ENCODE results near the gene DVL1. TPM values are rescaled to one million over a fixed set of nuclear protein-coding genes. Genes with fewer than 3 reads are reported as not detected.

DVL1 gene
- total RNA-seq, 1 experiment from 2014 or later: 95.9 TPM

GRCh38 chr1:1335283-1335682 lies 13.9 kb downstream of the DVL1 start:
- Histone ChIP-seq H3K4me3 (no peak overlapping the region), H3K9me3 (replicated peaks) (no peaks in the 10 kb centered on the region; the same call in 1 of the 2 replicates), H3K36me3 (peaks cover 50% of the 10 kb centered on the region), H3K27ac (no peak overlapping the region), H3K27me3 (replicated peaks) (no peaks in the 10 kb centered on the region), H3K4me1 (replicated peaks) (peaks cover 12% of the 10 kb centered on the region)
- no peak for DNase-seq (ENCODE audit: low read depth in 1 of 2, low spot score in 2 of 2)

- peaks cover 47% of the 10 kb centered on the region for H3K36me3 ChIP-seq
- no peak overlapping the region for H3K27ac ChIP-seq
- peaks cover 3% of the 10 kb centered on the region for H3K9me3 ChIP-seq (replicated peaks)
- no peak overlapping the region for H3K4me3 ChIP-seq
- H3K27me3 ChIP-seq (replicated peaks): no peaks in the 10 kb centered on the region
- no peak for DNase-seq (ENCODE audit: low read depth in 1 of 2, low spot score in 2 of 2)
- H3K4me1 ChIP-seq (replicated peaks): peaks cover 12% of the 10 kb centered on the region
Observed at GRCh38 chr1:1334835-1335234, 14.4 kb downstream of the DVL1 start.

- H3K36me3 ChIP-seq: peaks cover 46% of the 10 kb centered on the region
- no peaks in the 10 kb centered on the region for H3K27me3 ChIP-seq (replicated peaks)
- H3K4me3 ChIP-seq: no peak overlapping the region
- no peak for DNase-seq (ENCODE audit: low read depth in 1 of 2, low spot score in 2 of 2)
- H3K27ac ChIP-seq: no peak overlapping the region
- peaks cover 12% of the 10 kb centered on the region for H3K4me1 ChIP-seq (replicated peaks)
- peaks cover 3% of the 10 kb centered on the region for H3K9me3 ChIP-seq (replicated peaks)
Observed at GRCh38 chr1:1333551-1334241, 15.5 kb downstream of the DVL1 start.

- DNase-seq (ENCODE audit: low read depth in 1 of 2, low spot score in 2 of 2): no peak
- Histone ChIP-seq H3K4me3 (no peak overlapping the region), H3K27ac (no peak overlapping the region), H3K9me3 (replicated peaks) (peaks cover 3% of the 10 kb centered on the region), H3K4me1 (replicated peaks) (peaks cover 12% of the 10 kb centered on the region), H3K27me3 (replicated peaks) (no peaks in the 10 kb centered on the region), H3K36me3 (peaks cover 47% of the 10 kb centered on the region)
Observed at GRCh38 chr1:1332774-1333480, 16.3 kb downstream of the DVL1 start.

- no peak overlapping the region for H3K4me3 ChIP-seq
- peaks cover 48% of the 10 kb centered on the region for H3K36me3 ChIP-seq
- peaks cover 3% of the 10 kb centered on the region for H3K9me3 ChIP-seq (replicated peaks)
- H3K27me3 ChIP-seq (replicated peaks): no peaks in the 10 kb centered on the region
- DNase-seq (ENCODE audit: low read depth in 1 of 2, low spot score in 2 of 2): no peak
- no peak overlapping the region for H3K27ac ChIP-seq
- H3K4me1 ChIP-seq (replicated peaks): peaks cover 12% of the 10 kb centered on the region
Observed at GRCh38 chr1:1332031-1332755, 17.0 kb downstream of the DVL1 start.

- DNase-seq (ENCODE audit: low read depth in 1 of 2, low spot score in 2 of 2): no peak
- H3K4me1 ChIP-seq (replicated peaks): peaks cover 12% of the 10 kb centered on the region
- H3K36me3 ChIP-seq: peaks cover 46% of the 10 kb centered on the region
- no peaks in the 10 kb centered on the region for H3K27me3 ChIP-seq (replicated peaks)
- no peak within 1 kb of the TSS for H3K4me3 ChIP-seq
- H3K27ac ChIP-seq: no peak within 1 kb of the TSS
- peaks cover 3% of the 10 kb centered on the region for H3K9me3 ChIP-seq (replicated peaks)
Observed at GRCh38 chr1:1331068-1331965, 17.9 kb downstream of the DVL1 start, which contains the start of gene TAS1R3. TSS of gene TAS1R3 (plus strand) at chr1:1331280. CDS start at chr1:1331346, 66 bp downstream.

- Histone ChIP-seq H3K27me3 (replicated peaks) (no peaks in the 10 kb centered on the region), H3K4me1 (replicated peaks) (peaks cover 17% of the 10 kb centered on the region), H3K27ac (no peak overlapping the region), H3K36me3 (peaks cover 46% of the 10 kb centered on the region), H3K4me3 (no peak overlapping the region), H3K9me3 (replicated peaks) (peaks cover 3% of the 10 kb centered on the region)
- DNase-seq (ENCODE audit: low read depth in 1 of 2, low spot score in 2 of 2): no peak
Observed at GRCh38 chr1:1330366-1331067, 18.7 kb downstream of the DVL1 start.

GRCh38 chr1:1329304-1330210 lies 19.7 kb downstream of the DVL1 start:
- H3K4me1 ChIP-seq (replicated peaks): peaks cover 25% of the 10 kb centered on the region
- DNase-seq (ENCODE audit: low read depth in 1 of 2, low spot score in 2 of 2): no peak
- peaks cover 45% of the 10 kb centered on the region for H3K36me3 ChIP-seq
- no peaks in the 10 kb centered on the region for H3K27me3 ChIP-seq (replicated peaks)
- H3K4me3 ChIP-seq: no peak overlapping the region
- no peak overlapping the region for H3K27ac ChIP-seq
- peaks cover 3% of the 10 kb centered on the region for H3K9me3 ChIP-seq (replicated peaks)

GRCh38 chr1:1328254-1328653 lies 21.0 kb downstream of the DVL1 start:
- no peak for DNase-seq (ENCODE audit: low read depth in 1 of 2, low spot score in 2 of 2)
- H3K36me3 ChIP-seq: peaks cover 43% of the 10 kb centered on the region
- peaks cover 3% of the 10 kb centered on the region for H3K9me3 ChIP-seq (replicated peaks)
- no peak overlapping the region for H3K4me3 ChIP-seq
- peaks cover 31% of the 10 kb centered on the region for H3K4me1 ChIP-seq (replicated peaks)
- H3K27me3 ChIP-seq (replicated peaks): no peaks in the 10 kb centered on the region
- H3K27ac ChIP-seq: no peak overlapping the region

GRCh38 chr1:1327291-1327690 lies 21.9 kb downstream of the DVL1 start:
- Histone ChIP-seq H3K27me3 (replicated peaks) (no peaks in the 10 kb centered on the region), H3K4me3 (no peak overlapping the region), H3K9me3 (replicated peaks) (peaks cover 3% of the 10 kb centered on the region), H3K4me1 (replicated peaks) (peaks cover 36% of the 10 kb centered on the region), H3K27ac (no peak overlapping the region), H3K36me3 (peaks cover 49% of the 10 kb centered on the region)
- DNase-seq (ENCODE audit: low read depth in 1 of 2, low spot score in 2 of 2): no peak

- Histone ChIP-seq H3K27me3 (replicated peaks) (no peaks in the 10 kb centered on the region), H3K4me3 (no peak overlapping the region), H3K4me1 (replicated peaks) (peaks cover 35% of the 10 kb centered on the region), H3K9me3 (replicated peaks) (peaks cover 3% of the 10 kb centered on the region), H3K36me3 (peaks cover 59% of the 10 kb centered on the region), H3K27ac (no peak overlapping the region)
- no peak for DNase-seq (ENCODE audit: low read depth in 1 of 2, low spot score in 2 of 2)
Observed at GRCh38 chr1:1326075-1326605, 23.1 kb downstream of the DVL1 start.
